ENCODE results near the gene TMTC2. TPM values are rescaled to one million over a fixed set of nuclear protein-coding genes. Genes with fewer than 3 reads are reported as not detected.

TMTC2 gene
- total RNA-seq, 4 donors from 2014 or later = 10.5 to 15.9 (median 11.5) TPM

GRCh38 chr12:82953397-82953796 lies 266.7 kb downstream of the TMTC2 start:
- TF ChIP-seq CTCF (IDR thresholded peaks at IDR 0.05) = no peak
- no peak for ATAC-seq (ENCODE audit: low FRiP score)
- DNase-seq (ENCODE audit: low spot score) = no peak

GRCh38 chr12:82954064-82954463 lies 267.4 kb downstream of the TMTC2 start:
- no peak for DNase-seq (ENCODE audit: low spot score)
- ATAC-seq (ENCODE audit: low FRiP score) = no peak
- TF ChIP-seq CTCF (IDR thresholded peaks at IDR 0.05) = no peak

GRCh38 chr12:82954572-82954971 lies 267.9 kb downstream of the TMTC2 start:
- DNase-seq (ENCODE audit: low spot score) (no peak), ATAC-seq (ENCODE audit: low FRiP score) (no peak)
- no peak for TF ChIP-seq CTCF (IDR thresholded peaks at IDR 0.05)

- ATAC-seq (ENCODE audit: low FRiP score) = no peak
- TF ChIP-seq CTCF (IDR thresholded peaks at IDR 0.05) = no peak
- no peak for DNase-seq (ENCODE audit: low spot score)
Measured at GRCh38 chr12:82955043-82955442, 268.3 kb downstream of the TMTC2 start.

- TF ChIP-seq CTCF (IDR thresholded peaks at IDR 0.05) = no peak
- ATAC-seq (ENCODE audit: low FRiP score) (no peak), DNase-seq (ENCODE audit: low spot score) (no peak)
Measured at GRCh38 chr12:82958966-82959365, 272.3 kb downstream of the TMTC2 start.

- TF ChIP-seq CTCF (IDR thresholded peaks at IDR 0.05) = no peak
- ATAC-seq (ENCODE audit: low FRiP score) (no peak), DNase-seq (ENCODE audit: low spot score) (no peak)
Measured at GRCh38 chr12:82959821-82960220, 273.1 kb downstream of the TMTC2 start.

GRCh38 chr12:82961835-82962234 lies 275.1 kb downstream of the TMTC2 start:
- ATAC-seq (ENCODE audit: low FRiP score) = no peak
- no peak for DNase-seq (ENCODE audit: low spot score)
- no peak for TF ChIP-seq CTCF (IDR thresholded peaks at IDR 0.05)
